ENCODE data around the gene CNTN5. TPM values are rescaled to one million over a fixed set of nuclear protein-coding genes. Genes with fewer than 3 reads are reported as not detected.

CNTN5 gene
- polyA plus RNA-seq, 1 of the 3 experiments (the other 2 are of a cell fraction), result not detected

DNA sequence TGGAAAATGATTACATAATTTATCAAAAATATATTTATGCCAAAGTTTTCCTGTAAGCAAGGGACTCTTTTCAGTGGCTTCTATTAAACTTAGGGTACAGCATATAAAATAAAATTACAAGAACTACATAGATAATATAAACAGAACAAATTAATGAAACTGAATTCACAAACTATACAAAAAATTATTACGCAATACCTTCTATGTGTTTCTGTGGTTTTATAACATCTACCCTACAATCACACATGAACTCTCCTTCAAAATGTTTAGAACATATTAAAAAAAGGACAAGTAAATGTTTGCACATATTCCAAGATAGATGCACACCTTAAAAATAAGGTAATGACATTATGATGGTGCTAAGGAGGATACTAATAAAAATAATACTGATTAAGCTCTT is 235.9 kb downstream of the CNTN5 start (continued):
- TF ChIP-seq, protein P1, sequence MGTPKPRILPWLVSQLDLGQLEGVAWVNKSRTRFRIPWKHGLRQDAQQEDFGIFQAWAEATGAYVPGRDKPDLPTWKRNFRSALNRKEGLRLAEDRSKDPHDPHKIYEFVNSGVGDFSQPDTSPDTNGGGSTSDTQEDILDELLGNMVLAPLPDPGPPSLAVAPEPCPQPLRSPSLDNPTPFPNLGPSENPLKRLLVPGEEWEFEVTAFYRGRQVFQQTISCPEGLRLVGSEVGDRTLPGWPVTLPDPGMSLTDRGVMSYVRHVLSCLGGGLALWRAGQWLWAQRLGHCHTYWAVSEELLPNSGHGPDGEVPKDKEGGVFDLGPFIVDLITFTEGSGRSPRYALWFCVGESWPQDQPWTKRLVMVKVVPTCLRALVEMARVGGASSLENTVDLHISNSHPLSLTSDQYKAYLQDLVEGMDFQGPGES (IDR thresholded peaks at IDR 0.05; ENCODE audit: low read depth, low read length), result no peak
- TF ChIP-seq, protein P2, sequence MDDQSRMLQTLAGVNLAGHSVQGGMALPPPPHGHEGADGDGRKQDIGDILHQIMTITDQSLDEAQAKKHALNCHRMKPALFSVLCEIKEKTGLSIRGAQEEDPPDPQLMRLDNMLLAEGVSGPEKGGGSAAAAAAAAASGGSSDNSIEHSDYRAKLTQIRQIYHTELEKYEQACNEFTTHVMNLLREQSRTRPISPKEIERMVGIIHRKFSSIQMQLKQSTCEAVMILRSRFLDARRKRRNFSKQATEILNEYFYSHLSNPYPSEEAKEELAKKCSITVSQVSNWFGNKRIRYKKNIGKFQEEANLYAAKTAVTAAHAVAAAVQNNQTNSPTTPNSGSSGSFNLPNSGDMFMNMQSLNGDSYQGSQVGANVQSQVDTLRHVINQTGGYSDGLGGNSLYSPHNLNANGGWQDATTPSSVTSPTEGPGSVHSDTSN (IDR thresholded peaks at IDR 0.05), result no peak
- no peak for TF ChIP-seq TAF1 (IDR thresholded peaks at IDR 0.05; ENCODE audit: borderline replicate concordance, low read depth, low read length)
- TF ChIP-seq RXRA (IDR thresholded peaks at IDR 0.05; ENCODE audit: borderline replicate concordance, low read depth), result no peak

DNA sequence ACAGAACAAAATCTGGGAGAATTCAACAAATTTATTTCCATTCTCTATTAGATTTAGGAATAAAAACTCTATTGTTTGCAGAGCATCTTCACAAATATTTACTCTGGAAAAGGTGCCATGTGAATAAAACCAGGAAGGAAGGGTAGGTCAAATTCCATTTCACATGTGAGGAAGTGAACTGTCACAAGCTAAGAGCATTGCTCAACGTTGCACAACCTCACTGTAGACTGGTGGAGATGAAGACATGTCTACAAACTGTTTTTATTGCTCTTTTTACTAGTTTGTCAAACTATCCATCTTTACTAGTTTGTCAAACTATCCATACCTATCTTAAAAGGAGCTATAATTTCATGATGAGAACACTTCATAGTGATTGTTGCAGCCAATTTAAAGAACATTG is 236.4 kb downstream of the CNTN5 start:
- Histone ChIP-seq H3K27ac (ENCODE audit: low read depth in 2 of 2, low read length in 1 of 2) (no peak overlapping the region), H3K9ac (no peak overlapping the region), H3F3A (replicated peaks; ENCODE audit: insufficient read depth) (no peaks in the 10 kb centered on the region), H3K4me2 (no peak overlapping the region), H3K9me2 (no peaks in the 10 kb centered on the region), H3K9me3 (no peaks in the 10 kb centered on the region), H2AFZ (ENCODE audit: low read depth) (no peak overlapping the region), H3K27me3 (ENCODE audit: insufficient read depth) (no peaks in the 10 kb centered on the region), H3K36me3 (replicated peaks in 1 of 2; ENCODE audit: control insufficient read depth in 1 of 2, insufficient read depth in 2 of 2, low read length in 1 of 2) (no peaks in the 10 kb centered on the region), H3K79me2 (ENCODE audit: insufficient read depth) (no peaks in the 10 kb centered on the region), H3K4me1 (ENCODE audit: control insufficient read depth in 1 of 2, insufficient read depth in 2 of 2, low read depth in 1 of 2, low read length in 1 of 2) (no peaks in the 10 kb centered on the region), H4K20me1 (ENCODE audit: insufficient read depth) (no peaks in the 10 kb centered on the region), H3K4me3 (ENCODE audit: low read depth in 2 of 2, low read length in 1 of 2) (no peak overlapping the region)
- CTCF ChIA-PET, result no interaction called here
- TF ChIP-seq, protein P2 (IDR thresholded peaks at IDR 0.05), result no peak
- no peak for DNase-seq
- POLR2A ChIA-PET, result no interaction called here
- WGBS (ENCODE audit: low lambda C conversion rate), result 0% methylated on average over 1 of the region's 1 CpG

DNA sequence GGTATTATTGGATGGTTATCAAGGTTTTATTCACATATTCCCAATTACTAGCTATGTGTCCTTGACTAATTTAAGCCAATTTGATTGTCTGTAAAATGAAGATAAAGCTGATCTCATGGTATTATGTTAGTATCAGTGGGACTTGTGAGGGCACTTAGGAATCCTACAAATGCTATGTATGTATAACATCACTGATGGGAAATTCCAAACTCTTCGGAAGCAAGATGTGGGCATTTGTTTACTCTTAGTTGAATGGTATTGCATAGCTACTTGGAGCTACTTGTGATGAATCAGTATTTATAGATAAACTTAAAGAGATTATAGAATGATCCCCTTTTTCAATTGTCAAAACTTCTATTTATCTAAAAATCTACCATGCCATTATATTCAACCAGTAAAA is 239.9 kb downstream of the CNTN5 start:
- ChIA-PET POLR2A (no interaction called here), CTCF (interaction anchor here (0.6 kb wide), 1 partner anchor 895 kb away, joined by 3 read pairs; no protein-coding TSS in a partner anchor)
- no peaks in the 10 kb centered on the region for H3F3A ChIP-seq (replicated peaks; ENCODE audit: insufficient read depth)
- H3K27ac ChIP-seq (ENCODE audit: low read depth in 2 of 2, low read length in 1 of 2), result no peak overlapping the region
- TF ChIP-seq MEF2A (IDR thresholded peaks at IDR 0.05; ENCODE audit: borderline replicate concordance, low read depth), result no peak
- TF ChIP-seq TEAD4 (IDR thresholded peaks at IDR 0.05; ENCODE audit: borderline replicate concordance, insufficient read depth), result no peak
- no peak for TF ChIP-seq RAD21 (IDR thresholded peaks at IDR 0.05; ENCODE audit: low read length)
- TF ChIP-seq, protein P3, sequence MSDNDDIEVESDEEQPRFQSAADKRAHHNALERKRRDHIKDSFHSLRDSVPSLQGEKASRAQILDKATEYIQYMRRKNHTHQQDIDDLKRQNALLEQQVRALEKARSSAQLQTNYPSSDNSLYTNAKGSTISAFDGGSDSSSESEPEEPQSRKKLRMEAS (IDR thresholded peaks at IDR 0.05; ENCODE audit: low read depth), result no peak
- no peak for TF ChIP-seq TCF12 (IDR thresholded peaks at IDR 0.05)
- TF ChIP-seq JUND (IDR thresholded peaks at IDR 0.05), result no peak
- no peak for TF ChIP-seq ELF1 (IDR thresholded peaks at IDR 0.05)
- TF ChIP-seq MXI1 (IDR thresholded peaks at IDR 0.05; ENCODE audit: low read depth, low read length), result no peak
- TF ChIP-seq, protein P4, sequence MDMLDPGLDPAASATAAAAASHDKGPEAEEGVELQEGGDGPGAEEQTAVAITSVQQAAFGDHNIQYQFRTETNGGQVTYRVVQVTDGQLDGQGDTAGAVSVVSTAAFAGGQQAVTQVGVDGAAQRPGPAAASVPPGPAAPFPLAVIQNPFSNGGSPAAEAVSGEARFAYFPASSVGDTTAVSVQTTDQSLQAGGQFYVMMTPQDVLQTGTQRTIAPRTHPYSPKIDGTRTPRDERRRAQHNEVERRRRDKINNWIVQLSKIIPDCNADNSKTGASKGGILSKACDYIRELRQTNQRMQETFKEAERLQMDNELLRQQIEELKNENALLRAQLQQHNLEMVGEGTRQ (IDR thresholded peaks at IDR 0.05; ENCODE audit: borderline replicate concordance, low read depth, low read length), result no peak
- no peak for TF ChIP-seq GABPA (IDR thresholded peaks at IDR 0.05; ENCODE audit: low read depth)
- TF ChIP-seq, protein P2 (IDR thresholded peaks at IDR 0.05), result no peak
- H3K79me2 ChIP-seq (ENCODE audit: insufficient read depth), result no peaks in the 10 kb centered on the region
- no peaks in the 10 kb centered on the region for H3K36me3 ChIP-seq (replicated peaks in 1 of 2; ENCODE audit: control insufficient read depth in 1 of 2, insufficient read depth in 2 of 2, low read length in 1 of 2)
- no peaks in the 10 kb centered on the region for H3K9me3 ChIP-seq
- H4K20me1 ChIP-seq (ENCODE audit: insufficient read depth), result no peaks in the 10 kb centered on the region
- H3K4me1 ChIP-seq (ENCODE audit: control insufficient read depth in 1 of 2, insufficient read depth in 2 of 2, low read depth in 1 of 2, low read length in 1 of 2), result no peaks in the 10 kb centered on the region
- whole genome bisulfite sequencing (ENCODE audit: low lambda C conversion rate), result 12% methylated on average over 1 of the region's 1 CpG
- H3K4me3 ChIP-seq (ENCODE audit: low read depth in 2 of 2, low read length in 1 of 2), result no peak overlapping the region
- H3K9ac ChIP-seq, result no peak overlapping the region
- DNase-seq, result no peak
- H3K4me2 ChIP-seq, result no peak overlapping the region
- no peak overlapping the region for H2AFZ ChIP-seq (ENCODE audit: low read depth)
- H3K9me2 ChIP-seq, result no peaks in the 10 kb centered on the region
- H3K27me3 ChIP-seq (ENCODE audit: insufficient read depth), result no peaks in the 10 kb centered on the region

Data from SK-N-SH (cell line).